ENCODE results near the gene NDUFS1.

DNA sequence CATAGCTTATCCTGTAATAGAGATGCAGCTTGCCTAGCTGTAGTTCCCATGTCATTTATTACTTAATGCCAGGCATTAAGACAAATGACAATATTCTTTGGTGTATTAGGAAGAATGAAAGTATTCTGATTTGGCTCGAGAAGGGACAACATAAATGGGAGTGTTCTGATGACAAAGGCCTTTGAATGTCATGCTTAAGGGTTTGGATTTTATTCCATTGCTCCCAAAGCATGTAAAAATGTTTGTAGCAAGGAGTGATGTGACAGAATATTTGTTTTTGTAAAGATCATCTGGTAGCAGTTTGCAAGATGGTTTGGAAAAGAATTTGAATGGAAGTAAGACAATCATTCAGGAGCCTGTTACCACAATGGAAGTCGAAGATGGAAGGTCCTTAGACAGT is 30.9 kb upstream of the NDUFS1 start:
- TF ChIP-seq POLR2A (IDR thresholded peaks at IDR 0.05) = no peak
- TF ChIP-seq, protein P1, sequence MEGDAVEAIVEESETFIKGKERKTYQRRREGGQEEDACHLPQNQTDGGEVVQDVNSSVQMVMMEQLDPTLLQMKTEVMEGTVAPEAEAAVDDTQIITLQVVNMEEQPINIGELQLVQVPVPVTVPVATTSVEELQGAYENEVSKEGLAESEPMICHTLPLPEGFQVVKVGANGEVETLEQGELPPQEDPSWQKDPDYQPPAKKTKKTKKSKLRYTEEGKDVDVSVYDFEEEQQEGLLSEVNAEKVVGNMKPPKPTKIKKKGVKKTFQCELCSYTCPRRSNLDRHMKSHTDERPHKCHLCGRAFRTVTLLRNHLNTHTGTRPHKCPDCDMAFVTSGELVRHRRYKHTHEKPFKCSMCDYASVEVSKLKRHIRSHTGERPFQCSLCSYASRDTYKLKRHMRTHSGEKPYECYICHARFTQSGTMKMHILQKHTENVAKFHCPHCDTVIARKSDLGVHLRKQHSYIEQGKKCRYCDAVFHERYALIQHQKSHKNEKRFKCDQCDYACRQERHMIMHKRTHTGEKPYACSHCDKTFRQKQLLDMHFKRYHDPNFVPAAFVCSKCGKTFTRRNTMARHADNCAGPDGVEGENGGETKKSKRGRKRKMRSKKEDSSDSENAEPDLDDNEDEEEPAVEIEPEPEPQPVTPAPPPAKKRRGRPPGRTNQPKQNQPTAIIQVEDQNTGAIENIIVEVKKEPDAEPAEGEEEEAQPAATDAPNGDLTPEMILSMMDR (IDR thresholded peaks at IDR 0.05) = no peak

Measured in right lobe of liver (tissue), 4 donors.